B cell (primary cell): ENCODE data around the gene ANKRD17. TPM values are rescaled to one million over a fixed set of nuclear protein-coding genes. Genes with fewer than 3 reads are reported as not detected.

Experiments used
- ATAC-seq: fragments of 200-7000 bp; cut with Tn5 transposase; one replicate; pipeline ENCODE4 v1.10.0; 2021; ENCODE audit warnings: low read depth, mild to moderate bottlenecking, moderate number of reproducible peaks, moderate library complexity
- CTCF ChIA-PET: fragments of 350-600 bp; sonication (Branson Sonifier 250); formaldehyde crosslinking; loops from one replicate; lab custom pipeline; 2021; ENCODE audit warnings: antibody characterized with exemption, inconsistent platforms; lab: Charles Lee
- POLR2A ChIA-PET: fragments of 350-600 bp; sonication (Branson Sonifier 250); formaldehyde crosslinking; loops from one replicate; lab custom pipeline; 2021; ENCODE audit warnings: antibody characterized with exemption; lab: Charles Lee
- DNase-seq: peaks from one replicate; pipeline ENCODE4 v3.0.0; 2013
- H2AFZ ChIP-seq: 2 replicates; pipeline ENCODE4 v1.6.1; 2012; ENCODE audit warnings: mild to moderate bottlenecking, low read depth, low read length; ENCODE audit not compliant: insufficient read depth, poor library complexity, severe bottlenecking
- H3K27ac ChIP-seq, 2 donors: 1 replicate in 1 of 2; 2 replicates in 1 of 2; pipeline ENCODE4 v1.5.1; 2012 to 2013; ENCODE audit warnings: low read length in 2 of 2, mild to moderate bottlenecking in 2 of 2, moderate library complexity in 1 of 2
- H3K27me3 ChIP-seq, 4 experiments: fragments of 200-600 bp in 1 of 4; sonication (generic) in 1 of 4; replicated peaks in 1 of 4; 1 replicate in 2 of 4; 2 replicates in 2 of 4; pipeline versions ENCODE4 v1.6.1 to v1.7.0; 2013 to 2016; ENCODE audit warnings: low read length in 3 of 4, mild to moderate bottlenecking in 2 of 4, mixed read lengths in 1 of 4, moderate library complexity in 1 of 4; ENCODE audit not compliant: insufficient read depth in 4 of 4, control insufficient read depth in 3 of 4; ENCODE audit errors: control extremely low read depth in 1 of 4
- H3K36me3 ChIP-seq, 2 experiments: replicated peaks in 1 of 2; 1 replicate in 1 of 2; 2 replicates in 1 of 2; pipeline versions ENCODE4 v1.6.1 to v1.7.1; 2013; ENCODE audit warnings: low read length in 1 of 2; ENCODE audit not compliant: insufficient read depth in 2 of 2, control insufficient read depth in 1 of 2; ENCODE audit errors: control extremely low read depth in 1 of 2, extremely low read depth in 1 of 2
- H3K4me1 ChIP-seq, 2 donors: fragments of 200-600 bp in 1 of 2; sonication (generic) in 1 of 2; 1 replicate in 1 of 2; 2 replicates in 1 of 2; pipeline versions ENCODE4 v1.5.1 to v1.6.1; 2013 to 2017; ENCODE audit warnings: low read length in 2 of 2; ENCODE audit not compliant: control insufficient read depth in 2 of 2, insufficient read depth in 2 of 2
- H3K4me2 ChIP-seq: replicated peaks from 2 replicates; pipeline ENCODE3; 2012; ENCODE audit warnings: mild to moderate bottlenecking, low read depth, low read length; ENCODE audit not compliant: poor library complexity, severe bottlenecking
- H3K4me3 ChIP-seq, 5 experiments: fragments of 200-600 bp in 1 of 5; sonication (generic) in 1 of 5; 1 replicate in 3 of 5; 2 replicates in 2 of 5; pipeline versions ENCODE4 v1.5.1 to v1.7.0; 2011 to 2016; ENCODE audit warnings: low read length in 4 of 5, mild to moderate bottlenecking in 4 of 5, low read depth in 2 of 5, control low read depth in 1 of 5, moderate library complexity in 1 of 5; ENCODE audit not compliant: insufficient read depth in 1 of 5; ENCODE audit errors: control extremely low read depth in 1 of 5, extremely low read depth in 1 of 5
- H3K79me2 ChIP-seq: fragments of 200-600 bp; sonication (generic); one replicate; pipeline ENCODE4 v1.6.0; 2016; ENCODE audit warnings: low read length; ENCODE audit not compliant: control insufficient read depth, insufficient read depth
- H3K9ac ChIP-seq: fragments of 200-600 bp; sonication (generic); 2 replicates; pipeline ENCODE4 v1.6.1; 2017; ENCODE audit warnings: mild to moderate bottlenecking, low read length, moderate library complexity
- H3K9me3 ChIP-seq, 3 donors: one replicate each; pipeline versions ENCODE4 v1.6.1 to v1.7.1; 2013; ENCODE audit warnings: low read length in 2 of 3; ENCODE audit not compliant: control insufficient read depth in 2 of 3, insufficient read depth in 1 of 3; ENCODE audit errors: control extremely low read depth in 1 of 3
- H4K20me1 ChIP-seq: 2 replicates; pipeline ENCODE4 v1.6.0; 2012; ENCODE audit warnings: mild to moderate bottlenecking, low read length; ENCODE audit not compliant: insufficient read depth, control insufficient read depth, poor library complexity, severe bottlenecking
- H3K27ac Mint-ChIP-seq: one replicate; pipeline ENCODE4 v1.8.0; 2021; ENCODE audit warnings: mixed read lengths
- H3K27me3 Mint-ChIP-seq: one replicate; pipeline ENCODE4 v1.8.0; 2021; ENCODE audit warnings: mixed read lengths
- H3K4me1 Mint-ChIP-seq: one replicate; pipeline ENCODE4 v1.8.0; 2021; ENCODE audit warnings: mixed read lengths
- H3K4me3 Mint-ChIP-seq: one replicate; pipeline ENCODE4 v1.8.0; 2021; ENCODE audit warnings: mixed read lengths
- H3K9me3 Mint-ChIP-seq: one replicate; pipeline ENCODE4 v1.8.0; 2022; ENCODE audit warnings: mixed read lengths; ENCODE audit not compliant: insufficient read depth
- EZH2 ChIP-seq: IDR thresholded peaks from 2 replicates; pipeline ENCODE4 v1.6.1; 2012; ENCODE audit warnings: borderline replicate concordance, low read depth, mild to moderate bottlenecking, moderate library complexity, low read length; ENCODE audit not compliant: insufficient read depth, poor library complexity, severe bottlenecking
- WGBS: methylation state at CpG from one replicate; pipeline ENCODE4 v1.1.5; 2013; ENCODE audit warnings: missing lambda C conversion rate; ENCODE audit not compliant: insufficient coverage; 5-methylcytosine and 5-hydroxymethylcytosine counted together
- intact Hi-C: fragments of 100-400 bp; cut with micrococcal nuclease; formaldehyde crosslinking; loops from one replicate; pipeline ENCODE4 v1.10.0; 2022
- polyA plus RNA-seq: library from polyadenylated mRNA; depleted of rRNA; stranded (reverse); fragments of >200 nt; gene quantifications from 2 replicates; pipeline ENCODE4 v1.2.3, GENCODE V29; 2012
- total RNA-seq, 2 donors: library from RNA; stranded (reverse); fragments of 120-200 nt in 1 of 2; gene quantifications; 1 replicate in 1 of 2; 2 replicates in 1 of 2; pipeline versions ENCODE4 v1.2.3 to v1.2.4, GENCODE V29; 2013 to 2022
- TF ChIP-seq, protein P1 (sequence below): fragments of 200-600 bp; IDR thresholded peaks from one replicate; pipeline ENCODE4 v1.8.0; 2022; ENCODE audit warnings: antibody characterized with exemption, mild to moderate bottlenecking

ANKRD17 gene
- total and polyA plus RNA-seq, 2 donors (not counting 1 experiment from before 2014, with no cell fraction given), result 15.8 to 69.4 TPM

DNA sequence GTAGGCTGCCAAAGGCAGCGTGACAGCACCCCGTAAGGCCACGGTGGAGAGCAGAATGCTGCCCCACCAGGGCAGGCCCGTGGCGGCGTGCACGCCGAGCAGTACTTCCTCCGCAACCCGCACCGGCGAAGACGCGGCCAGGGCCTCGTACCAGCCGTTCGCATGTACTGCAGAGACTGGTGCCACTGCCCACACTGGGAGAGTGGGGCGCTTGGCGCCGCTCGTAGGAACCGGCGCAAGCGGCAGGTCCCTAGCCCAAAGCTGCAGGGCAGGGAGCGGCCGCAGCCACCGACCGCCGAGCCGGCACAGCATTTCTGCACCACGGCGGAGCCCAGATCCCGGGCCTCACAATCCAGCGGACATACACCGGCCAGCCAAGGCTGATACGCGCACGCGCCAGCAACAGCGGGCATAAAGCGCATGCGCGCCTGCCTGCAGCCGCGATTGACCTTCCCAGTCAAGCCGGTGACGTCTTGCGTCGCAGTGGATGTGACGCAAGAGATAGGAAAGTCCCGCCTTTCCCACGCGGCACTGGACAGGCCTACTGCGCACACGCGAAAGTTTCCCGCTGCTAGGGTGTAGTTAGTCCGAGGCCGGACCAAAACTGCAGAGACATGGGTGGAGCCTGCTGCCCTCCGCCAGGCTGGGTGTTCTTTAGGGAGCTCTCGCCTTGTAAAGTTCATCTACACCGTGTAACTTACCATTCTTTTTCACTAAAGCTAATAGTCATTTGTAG is 189.1 kb downstream of the ANKRD17 start, which contains the start of gene COX18:
COX18 (minus strand) TSS at position 379 of the 736 bp plus-strand sequence; CDS start at position 312, 67 bp downstream.
- no peaks in the 10 kb centered on the region for H3K27me3 Mint-ChIP-seq
- Histone ChIP-seq H3K9me3 (no peaks in the 10 kb centered on the region), H3K4me1 (peaks cover 17 to 26% of the 10 kb centered on the region in 2 donors), H4K20me1 (no peaks in the 10 kb centered on the region), H3K79me2 (peaks cover 29% of the 10 kb centered on the region), H3K27me3 (no peaks in the 10 kb centered on the region), H3K4me3 (peak within 1 kb of the TSS; percentile 72 to 90 (median 78)), H3K27ac (peak within 1 kb of the TSS; percentile 98), H2AFZ (peak within 1 kb of the TSS; percentile 79), H3K36me3 (peaks cover 0 to 6% of the 10 kb centered on the region in 2 experiments), H3K4me2 (peak within 1 kb of the TSS; percentile 78), H3K9ac (peak within 1 kb of the TSS; percentile 76)
- peaks cover 30% of the 10 kb centered on the region for H3K4me1 Mint-ChIP-seq
- TF ChIP-seq EZH2, result no peak
- TF ChIP-seq, protein P1, sequence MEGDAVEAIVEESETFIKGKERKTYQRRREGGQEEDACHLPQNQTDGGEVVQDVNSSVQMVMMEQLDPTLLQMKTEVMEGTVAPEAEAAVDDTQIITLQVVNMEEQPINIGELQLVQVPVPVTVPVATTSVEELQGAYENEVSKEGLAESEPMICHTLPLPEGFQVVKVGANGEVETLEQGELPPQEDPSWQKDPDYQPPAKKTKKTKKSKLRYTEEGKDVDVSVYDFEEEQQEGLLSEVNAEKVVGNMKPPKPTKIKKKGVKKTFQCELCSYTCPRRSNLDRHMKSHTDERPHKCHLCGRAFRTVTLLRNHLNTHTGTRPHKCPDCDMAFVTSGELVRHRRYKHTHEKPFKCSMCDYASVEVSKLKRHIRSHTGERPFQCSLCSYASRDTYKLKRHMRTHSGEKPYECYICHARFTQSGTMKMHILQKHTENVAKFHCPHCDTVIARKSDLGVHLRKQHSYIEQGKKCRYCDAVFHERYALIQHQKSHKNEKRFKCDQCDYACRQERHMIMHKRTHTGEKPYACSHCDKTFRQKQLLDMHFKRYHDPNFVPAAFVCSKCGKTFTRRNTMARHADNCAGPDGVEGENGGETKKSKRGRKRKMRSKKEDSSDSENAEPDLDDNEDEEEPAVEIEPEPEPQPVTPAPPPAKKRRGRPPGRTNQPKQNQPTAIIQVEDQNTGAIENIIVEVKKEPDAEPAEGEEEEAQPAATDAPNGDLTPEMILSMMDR, result no peak
- ChIA-PET CTCF (interaction anchor here (2.3 kb wide), 1 partner anchor 190 kb away, joined by 6 read pairs; no protein-coding TSS in a partner anchor), POLR2A (interaction anchor here (1.2 kb wide), 2 partner anchors 189 to 1375 kb away, joined by 3 to 5 read pairs; partner anchors contain the start of genes ANKRD17 and AREG)
- H3K27ac Mint-ChIP-seq, result peak within 1 kb of the TSS; percentile 97
- peak within 1 kb of the TSS; percentile 96 for H3K4me3 Mint-ChIP-seq
- WGBS, result under 1% methylated on average over 57 of the region's 62 CpGs
- no peaks in the 10 kb centered on the region for H3K9me3 Mint-ChIP-seq
- ATAC-seq, result peak; percentile 80
- DNase-seq, result peak; percentile 99
- intact Hi-C loops, result loop anchor here (1.0 to 5.0 kb wide), 4 partner anchors 17 to 1089 kb away; partner anchors contain the start of gene MTHFD2L
